Stimulated activated CD4-positive, alpha-beta T cell treated with anti-CD3 and anti-CD28 coated beads, Interleukin-1b, Interleukin-23, amount 100 ng/mL, for 1 hour (primary cell): Measurements from ENCODE around the gene PER2.

Source experiments
- DNase-seq, 2 donors: peaks; one replicate each; pipeline ENCODE4 v3.0.0-alpha.2; 2020; ENCODE audit warnings: low read depth in 2 of 2

The PER2 gene

GRCh38 chr2:238267341-238267710 is 21.1 kb downstream of the PER2 start:
- DNase-seq, result no peak

DNA sequence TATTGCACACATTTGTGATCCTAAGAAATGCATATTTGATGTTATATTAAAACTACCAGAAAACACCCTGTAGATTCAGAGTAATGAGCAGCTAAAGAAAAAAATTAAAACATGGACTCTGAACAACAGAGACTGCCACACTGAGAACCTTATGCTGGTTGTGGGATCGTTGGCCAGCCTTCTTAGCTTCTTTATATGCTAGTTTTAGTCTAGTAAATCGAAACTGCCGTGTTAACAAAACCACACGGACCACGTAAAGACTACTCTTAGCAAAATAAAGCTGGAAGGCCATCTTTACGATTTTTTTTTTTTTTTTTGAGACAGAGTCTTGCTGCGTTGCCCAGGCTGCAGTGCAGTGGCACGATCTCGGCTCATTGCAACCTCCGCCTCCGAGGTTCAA is 22.8 kb downstream of the PER2 start:
- DNase-seq, result no peak

DNA sequence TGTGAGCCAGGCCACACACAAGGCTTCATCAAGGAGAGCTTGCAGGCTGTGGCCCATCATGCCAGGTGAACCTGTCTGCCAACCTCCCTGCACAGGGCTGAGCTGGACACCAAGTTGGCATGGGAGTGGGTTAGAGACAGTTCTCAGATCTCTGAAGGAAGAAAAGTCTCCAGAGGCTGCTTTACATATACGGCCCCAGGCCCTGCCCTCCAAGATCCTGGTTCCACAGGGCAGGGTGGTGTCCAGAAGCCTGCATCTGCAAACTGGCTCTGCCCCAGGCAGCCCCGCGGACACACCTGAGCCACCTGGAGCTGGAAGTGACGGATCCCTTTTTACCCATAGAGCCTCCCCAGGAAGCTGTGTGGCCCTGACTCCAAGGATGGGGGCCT is 24.3 kb downstream of the PER2 start:
- no peak for DNase-seq

- peak; percentile 46 to 54 for DNase-seq
These were observed 25.0 kb downstream of the PER2 start for GRCh38 chr2:238263204-238264071.

GRCh38 chr2:238262496-238263122 is 25.8 kb downstream of the PER2 start:
- no peak for DNase-seq

DNA sequence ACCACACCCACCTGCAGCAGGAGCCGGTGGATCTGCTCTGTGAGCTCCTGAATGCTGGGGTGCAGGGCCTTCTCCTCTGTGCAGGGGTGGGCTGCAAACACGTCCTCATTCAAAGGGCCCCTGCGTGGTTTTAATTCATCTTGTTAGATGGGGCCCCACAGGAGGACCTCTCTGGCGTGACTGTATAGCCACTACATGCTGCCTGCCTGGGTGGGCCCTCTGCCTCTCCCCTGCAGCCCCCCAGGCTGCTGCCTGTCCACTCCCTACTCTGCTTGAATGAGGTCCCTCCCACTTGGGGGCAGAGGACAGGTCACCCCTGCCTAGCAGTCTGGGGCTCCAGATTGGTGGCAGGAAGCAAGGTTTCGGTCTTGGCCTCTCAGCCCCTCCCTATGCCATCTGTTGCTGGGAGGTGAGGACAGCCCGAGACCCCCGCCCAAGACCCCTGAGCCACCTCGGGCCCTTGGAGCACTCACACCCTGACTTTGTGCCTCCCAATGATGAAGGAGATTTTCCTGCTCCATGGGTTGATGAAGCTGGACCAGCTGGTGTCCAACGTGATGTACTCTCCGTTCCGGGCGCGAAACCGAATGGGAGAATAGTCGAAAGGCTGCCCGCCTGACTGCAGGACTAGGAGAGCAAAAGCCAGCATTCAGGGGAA is 26.6 kb downstream of the PER2 start:
- no peak for DNase-seq

DNA sequence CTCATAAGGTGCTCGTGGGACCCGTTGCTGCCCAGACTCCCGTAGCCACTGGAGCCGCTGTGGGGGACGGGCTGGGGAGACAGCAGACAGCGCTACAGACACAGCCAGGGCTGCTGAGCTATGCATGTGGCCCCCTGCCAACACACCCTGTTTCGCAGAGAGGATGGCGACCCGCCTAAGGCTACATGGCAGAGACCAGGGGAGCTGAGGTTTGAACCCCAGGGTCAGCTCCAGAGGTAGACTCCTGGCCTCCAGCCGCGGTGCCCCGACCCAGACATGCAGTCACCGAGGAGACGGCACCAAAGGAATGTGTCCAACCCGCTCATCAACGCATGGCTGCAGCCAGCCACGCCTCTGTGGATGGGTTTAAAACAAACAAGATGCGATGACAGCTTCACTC is 27.5 kb downstream of the PER2 start:
- DNase-seq, result no peak

DNA sequence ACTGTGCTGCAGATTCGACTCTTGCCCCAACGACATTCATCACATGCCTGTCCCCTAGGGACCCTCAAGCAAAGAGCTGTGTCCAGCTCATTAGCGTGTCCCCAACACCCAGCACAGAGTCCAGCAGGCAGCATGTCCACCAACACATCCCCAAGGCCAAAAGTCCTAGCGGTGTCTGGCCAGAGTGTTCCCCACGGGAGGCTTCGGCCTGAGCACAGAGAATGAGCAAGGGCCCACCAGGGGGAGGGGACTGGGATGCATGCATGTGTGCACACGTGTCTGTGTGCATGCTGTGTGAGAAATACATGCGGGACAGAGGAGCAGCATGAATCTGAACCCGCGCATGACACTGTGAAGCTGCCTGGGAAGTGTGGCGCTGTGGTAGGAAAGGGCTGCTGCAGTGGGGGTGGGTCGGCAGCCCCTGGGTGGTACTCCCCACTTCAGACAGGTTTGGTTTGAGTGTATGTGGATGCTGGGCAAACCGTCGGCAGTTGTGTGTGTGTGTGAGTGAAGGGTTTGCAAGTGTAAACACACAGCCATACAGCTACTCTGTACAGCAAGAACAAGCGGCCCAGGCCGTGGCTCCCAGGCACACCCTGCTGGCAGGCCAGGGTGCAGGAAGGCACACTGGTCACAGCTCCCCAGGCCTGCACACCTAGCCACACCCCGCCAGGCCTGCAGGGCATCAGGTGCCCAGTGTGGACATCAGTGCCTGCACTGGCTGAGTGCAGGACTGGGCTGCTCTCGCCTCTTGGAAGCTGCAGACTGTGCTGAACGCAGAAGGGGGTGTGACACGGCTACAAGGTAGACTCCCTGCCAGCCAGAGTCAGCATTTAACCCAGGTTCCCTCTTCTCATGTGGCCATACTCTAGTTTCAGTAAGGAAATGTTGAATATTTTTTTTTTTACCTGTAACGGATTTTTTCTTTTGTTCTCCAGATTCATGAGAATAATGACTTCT is 29.1 kb downstream of the PER2 start:
- DNase-seq, result no peak

GRCh38 chr2:238257786-238258700 is 30.4 kb downstream of the PER2 start:
- DNase-seq, result no peak

DNA sequence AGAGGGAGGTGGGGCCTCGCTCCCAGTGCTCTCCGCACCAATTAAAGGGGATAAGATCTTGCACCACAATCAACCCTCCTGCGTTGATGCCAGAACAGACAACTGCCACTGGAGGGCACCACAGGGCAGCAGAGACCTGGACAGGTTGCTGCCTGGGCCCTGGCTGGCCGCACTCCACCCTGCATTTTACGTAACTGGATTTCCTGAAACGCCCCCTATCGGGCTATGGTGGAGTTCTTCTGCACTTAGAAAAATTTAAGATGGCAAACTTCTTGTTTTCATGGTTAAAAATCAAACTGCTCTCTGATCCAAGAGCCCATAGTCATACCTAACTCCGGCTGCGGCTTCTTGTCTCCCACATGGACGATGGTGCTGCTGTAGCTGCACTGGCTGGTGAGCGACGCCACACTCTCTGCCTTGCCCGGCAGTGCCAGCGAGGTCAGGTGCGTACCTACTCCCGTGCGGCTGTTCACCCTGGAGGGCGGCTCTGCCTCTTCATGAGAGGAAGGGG is 31.8 kb downstream of the PER2 start:
- DNase-seq, result peak; percentile 27 to 49

DNA sequence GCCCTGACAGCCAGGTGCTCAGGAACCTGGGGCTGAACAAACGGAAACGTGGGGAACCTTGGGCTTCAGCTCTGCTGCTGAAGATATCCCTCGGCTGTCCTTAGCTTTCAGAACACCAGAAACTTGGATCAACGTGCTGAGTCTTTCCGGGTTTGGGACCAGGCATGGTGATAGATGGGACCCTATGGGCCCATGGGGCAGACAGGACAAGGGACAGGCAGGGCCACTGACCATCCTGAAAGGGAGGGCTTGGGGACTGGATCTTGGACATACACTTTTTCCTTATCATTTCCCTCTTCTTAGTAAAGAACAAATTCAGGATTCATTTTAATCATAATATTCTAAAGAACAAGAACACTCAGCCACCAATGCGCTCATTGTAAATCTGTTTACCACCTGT is 32.3 kb downstream of the PER2 start:
- no peak for DNase-seq

DNA sequence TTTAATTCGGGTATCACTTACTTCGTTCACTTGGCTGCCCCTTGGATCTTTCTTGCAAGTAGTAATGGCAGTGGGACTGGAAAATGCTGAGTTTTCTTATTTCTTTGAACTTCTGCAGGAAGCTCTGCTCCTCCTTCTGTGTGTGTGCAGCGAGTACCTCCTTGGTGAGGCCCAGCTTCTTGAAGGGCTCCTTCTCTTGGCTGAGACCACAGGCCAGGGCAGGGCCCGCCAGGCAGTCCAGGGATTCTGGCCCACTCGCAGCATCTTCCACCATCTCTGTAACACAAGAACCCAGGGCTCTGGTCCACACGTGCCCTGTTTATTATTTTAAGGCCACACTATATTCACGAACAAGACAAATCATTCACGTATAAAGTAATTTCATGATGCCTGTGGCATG is 32.8 kb downstream of the PER2 start:
- no peak for DNase-seq

DNA sequence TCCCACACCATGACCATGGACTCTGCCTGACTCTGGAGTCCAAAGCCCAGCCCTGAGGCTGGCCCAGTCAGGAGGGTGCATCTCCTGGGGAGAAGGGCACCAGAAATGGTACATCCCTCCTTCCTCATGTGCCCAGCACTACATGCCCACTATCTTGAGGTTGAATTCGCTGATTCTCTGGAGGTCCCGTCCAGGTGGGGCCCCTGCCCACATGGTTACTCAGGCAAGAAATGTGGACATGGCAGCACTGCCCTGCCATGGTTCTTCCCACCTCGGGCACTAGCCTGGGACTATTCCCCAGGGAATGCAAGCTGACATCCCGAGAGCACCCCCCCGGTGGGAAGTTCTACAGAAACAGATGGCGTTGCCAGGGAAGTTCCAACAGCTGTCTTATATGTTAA is 33.3 kb downstream of the PER2 start:
- DNase-seq, result no peak

DNA sequence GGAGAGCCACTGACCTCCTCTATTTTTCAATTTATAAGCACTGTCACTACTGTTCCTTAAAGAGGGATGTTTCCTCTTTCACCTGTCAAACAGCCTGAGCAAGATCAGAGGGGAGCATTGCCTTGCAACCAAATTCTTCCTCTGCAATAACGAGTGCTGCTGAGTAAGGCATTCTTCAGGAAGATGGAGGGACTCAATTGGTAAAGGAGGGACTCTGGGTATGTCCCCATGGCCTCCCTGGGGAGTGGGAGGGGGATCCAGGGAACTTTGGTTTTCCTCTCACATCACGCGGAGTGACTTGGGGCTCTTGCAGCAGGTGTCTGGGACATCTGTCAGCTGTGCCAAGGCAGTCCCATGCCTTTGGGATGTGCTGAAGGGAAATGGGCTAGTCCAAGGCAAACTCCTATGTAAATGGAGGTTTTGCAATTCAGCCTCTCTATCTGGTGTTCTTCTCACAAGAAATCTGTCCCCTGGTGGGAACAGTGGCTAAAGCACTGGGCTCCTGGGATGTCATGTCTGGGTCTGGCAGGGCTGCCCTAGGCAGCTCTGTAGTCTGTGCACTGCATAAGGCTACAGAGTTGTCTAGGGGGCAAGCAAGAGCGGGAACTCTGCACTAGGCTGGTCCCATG is 34.2 kb downstream of the PER2 start:
- DNase-seq, result no peak

- no peak for DNase-seq
These were observed 35.4 kb downstream of the PER2 start for GRCh38 chr2:238252766-238253630.

DNA sequence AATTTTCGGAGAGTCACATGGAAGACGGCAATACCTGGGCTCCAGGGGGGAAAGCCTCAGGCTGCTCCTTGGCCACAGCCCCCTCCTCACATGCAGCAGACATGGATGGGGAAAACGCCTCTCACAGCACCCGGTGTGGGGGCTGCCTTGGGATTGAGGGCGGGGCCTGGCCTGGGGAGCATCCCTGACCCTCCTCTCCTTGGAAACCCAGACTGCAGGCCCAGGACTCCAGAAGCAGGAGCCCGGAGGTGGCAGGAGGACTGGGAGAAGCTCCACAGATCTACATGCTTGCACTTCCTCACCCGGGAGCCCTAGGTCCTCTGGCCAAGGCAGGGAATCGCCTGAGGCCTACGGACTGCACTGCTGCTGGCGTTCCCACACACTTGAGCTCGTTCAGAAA is 36.4 kb downstream of the PER2 start:
- no peak for DNase-seq

GRCh38 chr2:238251331-238251730 is 37.1 kb downstream of the PER2 start:
- no peak for DNase-seq

GRCh38 chr2:238250896-238251295 is 37.5 kb downstream of the PER2 start:
- DNase-seq, result no peak

GRCh38 chr2:238247841-238248453 is 40.5 kb downstream of the PER2 start:
- DNase-seq, result no peak
